SIG-M5 treated with dmso at 0.1 percent for 504 hours (cell line): Measurements from ENCODE around the gene KIRREL3.

ENCODE experiments used
- DNase-seq: peaks from one replicate; lab custom pipeline; 2025; ENCODE audit not compliant: unreplicated experiment; lab: John Stamatoyannopoulos, UW

Gene KIRREL3

DNA sequence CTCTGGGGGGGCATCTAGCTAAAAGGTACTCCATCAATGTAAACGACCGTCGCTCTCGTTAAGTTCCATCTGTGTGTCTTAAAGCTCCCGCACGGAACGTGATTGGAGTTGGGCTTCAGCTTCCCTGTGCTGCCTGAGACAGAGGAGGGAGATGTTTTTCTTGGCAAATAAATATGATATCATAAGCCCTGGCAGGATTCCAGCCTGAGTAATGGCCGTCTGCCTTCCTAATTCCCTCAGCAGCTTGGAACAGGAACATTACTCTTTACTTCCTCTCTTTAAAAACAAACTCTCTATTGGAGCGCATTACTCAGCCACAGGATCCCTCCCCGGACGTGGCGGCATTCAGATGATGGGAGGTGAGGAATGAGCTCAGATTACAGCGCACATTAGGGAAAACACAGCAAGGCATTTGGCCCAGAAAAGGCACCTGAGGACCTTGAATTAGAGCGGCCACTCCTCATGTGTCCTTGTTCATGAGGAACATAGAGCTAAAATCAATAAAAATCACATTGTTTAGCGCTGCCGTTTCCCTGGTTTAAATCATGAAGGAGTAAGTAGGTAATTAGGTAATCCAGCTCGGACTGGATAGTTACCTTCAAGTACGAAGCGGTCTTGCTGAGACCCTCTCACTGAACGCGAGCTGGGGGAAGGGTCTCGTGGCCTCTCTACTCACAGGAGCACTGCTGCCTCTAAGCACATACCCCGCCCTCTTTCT is 414.6 kb downstream of the KIRREL3 start:
- peak; percentile 6 for DNase-seq

DNA sequence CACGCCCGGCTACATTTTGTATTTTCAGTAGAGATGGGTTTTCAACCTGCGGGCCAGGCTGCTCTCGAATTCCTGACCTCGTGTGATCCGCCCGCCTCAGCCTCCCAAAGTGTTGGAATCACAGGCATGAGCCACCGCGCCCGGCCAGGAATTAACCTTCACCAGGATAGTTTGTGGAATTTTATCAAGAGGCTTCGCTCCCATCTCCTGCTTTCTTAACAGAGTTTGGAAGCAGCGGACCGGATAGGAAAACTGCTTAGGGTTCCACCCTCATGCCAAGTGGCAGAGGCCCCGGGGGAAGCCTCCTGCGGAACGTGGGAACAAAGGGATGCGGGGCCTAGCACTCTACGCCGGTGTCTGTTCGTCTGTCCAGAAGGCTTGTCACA is 415.2 kb downstream of the KIRREL3 start:
- no peak for DNase-seq

DNA sequence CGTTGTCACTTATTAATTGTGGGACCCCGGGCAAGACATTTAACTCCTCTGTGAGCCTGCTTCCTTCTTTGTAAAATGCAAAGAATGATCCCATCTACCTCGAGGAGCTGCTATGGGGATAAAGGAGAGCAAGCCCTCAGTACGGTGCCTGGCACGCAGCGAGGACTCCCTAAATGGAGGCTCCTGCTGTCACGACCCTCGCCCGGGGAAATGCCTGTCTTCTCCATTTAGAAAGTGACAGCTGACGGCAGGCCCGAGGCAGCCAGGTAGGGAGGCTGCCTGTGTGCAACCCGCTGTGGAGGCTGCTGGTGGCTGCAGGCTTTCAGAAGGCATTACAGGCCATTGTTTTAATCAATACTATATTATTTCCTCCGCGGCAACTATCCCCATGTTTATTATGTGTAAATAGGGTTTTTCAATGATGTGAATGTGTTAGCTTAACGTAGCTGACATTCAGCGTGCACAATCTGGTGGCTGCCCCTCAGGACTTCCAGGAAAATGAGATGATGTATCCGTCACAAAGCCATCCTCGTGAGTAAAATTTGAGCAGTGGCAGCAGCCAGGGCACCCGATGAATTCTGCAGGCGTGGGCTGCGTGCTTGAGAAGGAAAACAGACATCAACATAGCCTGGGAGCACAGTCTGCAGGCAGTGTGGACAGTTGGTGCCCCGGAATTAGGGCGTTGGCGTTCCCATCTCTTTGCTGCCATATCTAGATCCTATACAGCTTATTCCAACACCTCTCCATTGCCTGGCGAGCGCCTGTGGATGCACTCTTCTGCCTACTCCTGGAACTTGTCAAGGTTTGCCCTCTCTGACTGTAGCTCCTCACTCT is 416.8 kb downstream of the KIRREL3 start:
- no peak for DNase-seq

DNA sequence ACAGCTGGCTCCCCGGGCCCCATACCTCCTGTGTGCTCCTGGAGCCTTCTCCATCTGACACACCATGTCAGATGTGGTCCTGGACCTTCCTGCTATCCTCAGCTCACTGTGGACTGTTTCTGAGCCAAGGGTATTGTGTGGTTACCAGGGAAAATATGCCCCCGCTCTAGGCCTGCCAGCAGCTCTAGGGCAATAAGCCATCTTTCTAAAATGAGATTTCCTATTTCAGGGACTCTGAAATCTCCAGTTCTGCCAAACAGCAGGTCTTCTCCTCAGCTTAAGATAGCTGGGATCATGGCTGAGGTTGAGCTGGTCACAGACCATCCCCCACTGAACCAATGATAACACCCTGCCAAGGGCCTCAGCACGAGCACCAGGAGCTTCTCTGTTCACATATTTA is 417.5 kb downstream of the KIRREL3 start:
- no peak for DNase-seq

DNA sequence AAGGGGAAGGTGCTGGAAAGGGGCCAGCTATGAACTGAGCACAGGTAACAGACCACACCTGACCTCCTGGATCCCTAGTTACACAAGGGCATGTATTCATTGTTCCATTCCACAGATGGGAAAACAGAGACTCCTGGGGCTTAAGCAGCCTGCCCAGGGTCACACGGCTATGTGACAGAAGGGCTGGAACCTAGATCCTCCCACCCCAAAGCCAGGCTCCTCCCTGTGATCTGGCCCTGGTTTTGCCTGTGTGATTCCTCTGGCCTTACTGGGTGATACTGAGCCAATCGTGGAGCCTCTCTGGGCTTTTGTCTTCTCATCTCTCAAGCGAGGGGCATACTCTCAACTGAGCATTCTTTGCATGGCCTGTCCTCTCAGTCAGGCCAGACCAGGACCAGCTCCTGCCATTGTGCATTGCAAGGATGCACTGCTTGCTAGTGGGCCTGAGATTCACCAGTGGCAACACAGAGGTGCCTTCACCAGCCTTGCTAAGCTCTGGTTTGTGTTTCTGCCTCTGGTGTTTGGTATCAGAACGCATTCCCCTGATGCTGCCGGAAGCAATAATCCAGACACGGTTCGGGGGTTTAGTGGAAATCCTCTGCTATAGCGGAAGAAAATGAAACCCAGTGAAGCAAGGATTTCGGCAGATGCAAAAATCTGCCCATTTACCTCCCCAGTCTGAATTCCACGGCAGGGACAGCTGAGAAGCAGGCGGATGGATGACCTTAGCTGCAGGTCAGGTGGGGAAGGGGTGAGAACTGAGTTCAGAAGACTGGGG is 418.5 kb downstream of the KIRREL3 start:
- DNase-seq: no peak

DNA sequence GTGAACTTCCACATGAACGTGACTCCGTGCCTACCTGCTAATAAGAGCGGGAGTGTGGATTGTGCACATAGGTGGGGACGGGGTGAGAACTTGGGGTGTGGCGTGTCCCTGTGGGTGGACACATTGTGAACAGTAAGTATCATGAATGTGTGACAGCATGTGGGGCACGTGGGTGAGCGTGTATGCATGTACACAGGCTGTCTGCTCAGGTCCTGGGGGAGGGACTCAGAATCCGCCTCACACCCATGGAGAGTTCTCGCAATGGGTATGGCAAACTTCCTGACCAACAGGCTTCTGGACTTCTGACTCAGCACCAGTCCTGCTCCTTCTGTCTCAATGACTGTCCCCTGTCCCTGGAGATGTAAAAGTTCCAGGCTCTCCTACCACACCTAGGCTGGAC is 422.1 kb downstream of the KIRREL3 start:
- no peak for DNase-seq

DNA sequence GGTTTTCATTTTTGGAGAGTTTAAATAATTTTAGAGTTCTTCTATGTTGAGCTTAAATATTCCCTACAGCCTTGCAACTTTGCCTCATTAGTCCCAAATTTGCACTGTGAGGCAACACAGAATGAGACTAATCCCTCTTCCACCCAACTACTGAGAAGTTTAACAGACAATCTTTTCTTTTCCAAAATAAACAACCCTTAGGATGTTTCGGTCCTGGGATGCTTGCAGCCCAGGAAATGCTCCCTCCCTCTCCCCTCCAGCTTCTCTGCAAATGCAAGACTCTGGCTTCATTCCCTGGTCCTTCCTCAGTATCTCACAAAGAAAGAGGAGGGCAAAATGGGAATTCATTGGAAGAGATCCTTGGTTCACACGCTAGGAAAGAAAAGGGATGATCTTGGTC is 422.5 kb downstream of the KIRREL3 start:
- no peak for DNase-seq

DNA sequence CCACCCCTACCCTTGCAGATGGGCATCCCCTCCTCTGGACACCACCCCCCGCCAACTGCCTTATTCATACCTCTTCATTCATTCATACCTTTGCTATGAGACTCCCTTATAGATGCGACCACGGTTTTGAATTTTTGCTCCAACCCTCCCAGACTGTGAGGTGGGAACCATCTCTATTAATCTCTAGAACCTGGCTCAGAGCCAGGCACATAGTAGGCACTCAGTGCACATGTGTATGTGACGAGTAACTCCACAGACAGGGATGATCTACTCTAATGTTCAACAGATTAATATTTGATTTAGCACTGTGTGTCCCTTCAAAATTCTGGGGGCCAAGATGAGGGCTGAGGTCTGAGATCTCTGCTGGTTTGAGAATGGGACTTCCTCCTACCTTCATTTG is 424.7 kb downstream of the KIRREL3 start:
- no peak for DNase-seq

DNA sequence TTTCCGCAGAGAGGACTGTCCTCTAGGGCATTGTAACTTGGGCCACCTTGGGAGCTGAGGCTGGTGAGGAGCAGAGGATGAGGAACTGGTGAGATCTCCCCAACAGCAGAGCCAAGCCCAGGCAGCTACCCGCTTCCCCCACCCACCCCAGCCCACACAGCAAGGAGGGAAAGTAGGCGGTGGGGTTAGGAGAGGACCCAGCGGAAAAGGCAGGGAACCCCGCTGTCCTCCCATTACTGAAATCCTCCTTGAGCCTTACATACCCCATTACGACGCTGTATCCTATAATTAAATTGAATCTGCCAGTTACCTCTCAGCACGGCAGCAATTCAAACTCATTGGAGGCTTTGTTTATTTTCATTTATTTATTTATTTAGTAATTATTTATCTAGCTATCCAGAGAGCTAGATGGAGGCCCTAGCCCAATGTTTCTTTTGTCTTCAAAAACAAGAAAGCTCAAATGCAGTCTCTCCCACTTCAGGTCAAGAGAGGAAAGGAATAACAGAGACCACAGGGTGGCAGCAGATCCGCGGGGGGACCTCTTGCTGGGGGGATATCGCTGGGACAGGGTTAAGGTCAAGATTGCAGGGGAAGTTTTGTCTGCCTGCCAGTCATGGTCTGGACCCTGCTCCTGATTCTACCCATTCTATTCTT is 427.1 kb downstream of the KIRREL3 start:
- DNase-seq: no peak

DNA sequence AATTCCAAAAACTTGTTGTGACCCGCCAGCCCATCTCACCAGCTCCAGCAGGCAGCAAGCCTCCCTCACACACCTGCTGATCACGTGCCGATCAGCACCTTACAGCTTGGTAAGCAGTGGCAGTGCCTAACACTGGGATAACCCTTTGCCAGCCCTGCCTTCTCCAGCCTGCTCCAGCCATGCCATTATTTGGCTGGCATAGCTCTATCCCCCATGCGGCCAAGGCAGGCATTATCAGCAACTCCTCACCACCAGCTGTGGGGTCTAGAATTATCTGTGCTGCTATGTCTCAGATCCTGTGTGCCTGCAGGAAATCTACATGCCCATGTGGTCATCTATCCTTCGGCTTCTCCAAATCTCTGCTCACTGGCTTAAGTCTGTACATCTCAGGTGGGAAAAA is 430.1 kb downstream of the KIRREL3 start:
- DNase-seq: no peak

DNA sequence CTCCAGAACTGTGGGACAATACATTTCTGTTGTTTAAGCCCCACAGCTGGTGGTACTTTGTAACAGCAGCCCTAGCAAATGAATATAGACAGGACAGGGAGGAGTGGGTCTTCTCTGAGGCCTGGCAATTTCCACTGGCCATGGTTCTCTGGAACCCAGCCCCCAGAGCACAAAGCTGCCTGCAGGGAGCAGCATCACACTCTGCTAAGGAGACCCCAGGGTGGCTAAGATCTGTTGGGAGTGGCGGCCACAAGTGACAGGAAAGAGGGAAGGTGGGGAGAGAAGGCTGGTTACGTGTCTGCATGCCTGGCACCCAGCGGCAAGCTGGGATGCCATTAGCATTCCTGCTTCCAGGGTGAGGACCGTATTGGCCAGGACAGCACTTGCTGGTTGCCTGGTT is 433.2 kb downstream of the KIRREL3 start:
- DNase-seq: no peak

DNA sequence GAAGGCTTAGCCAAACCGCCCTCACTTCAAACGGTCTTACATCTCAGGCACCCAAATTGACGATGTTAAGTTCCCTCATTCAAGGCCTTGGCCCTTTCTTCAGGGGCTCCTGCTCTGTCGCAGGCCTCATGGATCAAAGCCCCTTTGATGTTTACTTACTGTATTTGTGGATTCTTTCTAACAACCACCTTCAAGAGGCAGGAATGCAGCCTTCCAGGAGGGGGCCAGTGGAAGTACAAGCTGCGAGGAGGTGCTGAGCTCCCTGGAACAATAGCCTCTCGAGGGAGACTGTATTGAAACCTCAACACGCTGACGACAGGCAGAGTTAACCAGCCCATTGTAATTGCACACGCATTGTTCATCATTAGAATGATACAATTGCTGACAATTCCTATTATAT is 436.0 kb downstream of the KIRREL3 start:
- no peak for DNase-seq

DNA sequence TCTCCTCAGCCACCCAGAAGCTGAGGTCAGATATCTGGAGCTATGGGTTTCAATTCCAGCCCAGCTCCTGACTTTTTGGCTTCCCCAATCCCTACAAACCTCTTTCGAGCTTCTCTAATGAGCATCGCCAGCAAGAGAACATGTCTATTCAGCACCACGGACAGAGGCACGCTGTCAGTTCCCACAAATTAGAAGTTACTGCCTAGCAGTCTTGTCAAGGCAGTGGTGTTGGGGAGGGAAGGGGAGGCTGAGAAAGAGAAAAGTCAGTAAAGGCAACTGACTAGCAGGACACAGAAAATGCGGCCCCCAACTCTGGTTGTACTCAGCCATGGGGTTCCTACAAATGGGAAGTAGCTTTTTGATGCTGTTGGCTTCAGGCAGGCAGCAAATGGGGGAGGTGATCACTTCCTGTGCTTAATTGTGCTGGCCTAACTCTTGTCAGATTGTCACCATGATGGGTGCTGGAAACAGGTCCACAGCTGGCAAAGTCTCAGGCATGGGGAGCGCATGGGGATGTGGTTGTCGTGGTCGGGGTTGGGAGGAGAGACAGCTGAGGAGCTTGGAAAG is 439.2 kb downstream of the KIRREL3 start:
- DNase-seq: peak; percentile 45

DNA sequence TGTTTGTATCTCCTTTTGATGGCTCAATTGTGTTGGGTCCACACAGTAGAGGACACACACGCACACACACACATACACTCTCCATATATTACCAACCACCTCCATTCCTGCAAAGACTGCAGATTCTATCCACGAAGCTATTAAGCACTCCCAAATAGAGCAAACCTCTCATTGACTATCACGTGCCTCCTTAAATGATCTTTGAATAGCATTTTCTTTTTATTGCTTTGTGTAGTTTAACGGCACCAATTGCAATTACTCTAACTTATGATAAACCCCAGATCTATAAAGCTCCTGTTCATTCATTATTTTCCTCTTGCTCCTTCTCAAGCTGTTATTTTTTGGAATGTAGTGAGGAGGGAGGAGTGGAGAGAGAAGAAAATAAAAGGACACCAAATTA is 440.3 kb downstream of the KIRREL3 start:
- DNase-seq: no peak

DNA sequence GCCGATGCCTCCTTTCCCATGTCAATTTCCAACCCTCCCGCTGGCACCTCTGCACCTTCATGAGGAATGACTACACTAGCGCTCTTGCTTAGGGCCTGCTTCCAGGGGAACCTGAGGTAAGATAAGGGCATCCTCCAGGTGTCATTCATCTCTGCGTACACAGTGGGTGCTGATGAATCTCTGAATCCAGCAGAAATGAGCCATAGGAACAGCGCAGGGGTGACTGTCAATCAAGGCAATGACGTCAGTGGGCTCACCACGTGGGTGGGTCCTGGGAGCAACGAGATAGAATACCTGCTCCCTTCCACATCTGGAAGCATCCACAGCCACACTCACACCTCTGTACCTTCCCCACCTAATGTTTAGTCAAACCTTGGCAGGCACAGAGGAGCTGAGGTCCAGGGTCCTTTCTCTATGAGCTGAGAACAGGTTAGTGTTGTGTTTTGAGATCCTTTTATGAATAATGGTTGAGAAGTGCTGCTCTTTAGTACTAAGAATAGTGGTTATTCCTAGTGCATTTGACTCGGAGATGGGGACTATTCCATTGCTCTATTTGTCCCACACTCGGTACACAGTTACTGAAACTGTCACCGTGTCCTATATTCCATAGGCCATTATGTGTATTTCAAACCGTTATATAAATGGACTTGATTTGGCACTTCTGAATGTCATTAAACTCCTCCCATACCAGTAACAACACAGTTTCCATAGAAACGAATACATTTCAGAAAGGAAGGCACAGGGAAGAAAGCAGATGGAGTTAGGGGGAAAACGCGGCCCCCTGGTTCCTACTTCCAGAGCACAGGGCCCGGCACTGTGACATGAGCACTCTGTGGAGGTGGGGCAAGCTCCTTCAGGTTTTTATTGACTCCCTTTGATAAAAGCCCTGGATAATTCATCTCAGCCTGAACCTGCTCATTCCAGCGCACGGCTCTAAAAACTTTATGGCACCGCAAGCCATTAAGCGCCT is 451.7 kb downstream of the KIRREL3 start:
- DNase-seq: no peak

DNA sequence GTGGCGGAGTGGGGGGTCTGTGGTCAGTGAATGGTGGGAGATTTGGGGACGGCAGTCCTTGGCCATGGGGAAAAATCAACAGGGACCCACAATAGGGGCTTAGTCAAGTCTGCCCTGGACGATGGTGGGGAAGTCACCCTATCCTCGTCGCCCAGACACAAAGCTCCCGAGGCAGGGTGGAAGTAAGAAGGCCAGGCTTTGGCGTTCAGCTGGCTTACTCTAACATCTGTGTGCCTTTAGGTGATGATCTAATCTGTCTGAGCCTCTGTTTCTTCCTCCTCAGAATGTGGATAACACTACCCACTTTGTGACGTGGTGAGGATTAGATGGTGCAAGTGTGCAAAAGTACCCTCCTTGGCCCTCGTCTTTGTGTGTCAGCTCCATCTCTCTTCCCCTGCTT is 452.9 kb downstream of the KIRREL3 start:
- no peak for DNase-seq

DNA sequence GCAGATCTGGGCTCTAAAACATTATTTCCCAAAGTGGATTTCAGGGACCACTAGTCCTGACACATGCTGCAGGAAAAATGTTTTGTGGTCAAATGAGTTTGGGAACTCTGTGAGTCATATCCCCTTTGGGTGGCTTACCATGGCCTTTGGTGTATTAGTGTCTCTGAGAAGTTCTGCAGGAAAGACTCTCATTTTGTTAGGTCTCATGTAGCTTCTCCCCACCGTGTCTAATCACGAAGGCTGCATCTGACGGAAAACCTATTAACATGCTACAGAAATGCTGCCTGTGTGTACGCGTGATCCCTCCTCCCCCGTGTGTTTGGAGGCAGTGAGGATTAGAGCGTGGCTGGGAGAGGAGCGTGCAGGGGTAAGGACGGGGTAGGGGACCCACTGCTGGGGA is 453.4 kb downstream of the KIRREL3 start:
- DNase-seq: no peak

DNA sequence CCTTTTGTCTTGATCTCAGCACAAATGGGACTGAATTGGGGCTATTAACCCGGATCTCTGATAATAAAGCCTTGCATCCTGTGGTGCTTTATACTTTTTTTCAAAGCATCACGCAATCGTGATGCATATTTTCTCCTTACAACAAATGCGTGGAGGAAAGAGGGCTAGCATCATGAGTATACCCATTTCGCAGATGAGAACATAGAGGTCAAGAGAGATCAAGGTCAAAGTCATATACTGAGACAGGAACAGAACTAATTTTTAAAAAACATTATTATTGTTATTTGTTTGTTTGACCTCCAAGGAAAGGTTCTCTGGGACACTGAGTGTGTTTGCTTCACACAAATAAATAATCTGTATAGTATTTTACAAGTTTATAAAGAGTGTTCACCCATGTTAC is 453.9 kb downstream of the KIRREL3 start:
- DNase-seq: no peak

DNA sequence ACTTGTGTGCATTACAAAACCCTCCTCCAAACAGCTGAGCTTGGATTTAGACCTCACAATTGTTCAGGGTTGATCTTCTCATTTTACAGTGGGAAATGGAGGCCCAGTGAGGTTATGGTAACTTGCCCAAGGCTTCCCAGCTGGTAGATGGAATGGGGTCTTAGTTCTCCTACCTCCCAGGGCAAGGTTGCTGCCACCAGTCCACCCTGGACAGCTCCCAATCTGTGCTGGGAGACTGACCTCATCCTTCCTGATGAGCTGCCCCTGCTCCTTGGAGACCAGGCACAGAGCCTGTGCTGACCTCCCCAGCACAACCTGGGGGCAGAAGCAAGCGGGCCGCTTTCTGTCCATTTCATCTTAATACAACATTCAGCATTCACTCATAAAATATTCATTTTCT is 454.4 kb downstream of the KIRREL3 start:
- DNase-seq: no peak

DNA sequence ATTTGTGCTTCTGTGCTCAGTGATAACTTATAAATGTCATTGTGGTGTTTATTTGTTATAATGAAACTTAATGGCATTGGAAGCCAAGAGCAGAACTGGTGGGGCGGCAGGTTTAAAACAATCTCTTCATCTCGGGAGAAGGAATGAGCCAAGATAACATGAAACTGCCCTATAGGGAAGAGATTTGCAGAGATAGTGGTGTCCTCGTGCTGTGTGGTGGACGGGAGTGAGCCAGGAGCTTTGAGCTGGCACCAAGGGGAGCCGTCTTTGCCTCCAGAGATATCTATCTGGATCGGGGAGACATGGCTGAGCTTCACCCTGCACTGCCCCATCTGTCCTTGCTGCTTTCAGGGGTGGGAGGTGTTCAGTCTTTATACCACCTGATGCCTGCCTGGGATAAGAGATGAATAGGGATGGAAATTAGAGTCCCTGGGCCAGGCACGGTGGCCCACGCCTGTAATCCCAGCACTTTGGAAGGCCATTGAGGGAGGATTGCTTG is 455.5 kb downstream of the KIRREL3 start:
- no peak for DNase-seq
